A549 (cell line): ENCODE results near the gene ADSL. TPM values are rescaled to one million over a fixed set of nuclear protein-coding genes. Genes with fewer than 3 reads are reported as not detected.

ENCODE experiments used
- ATAC-seq, 2 experiments: fragments of 200-7000 bp in 1 of 2; fragments of >200 bp in 1 of 2; cut with Nextera tagmentation in 1 of 2; cut with Tn5 transposase in 1 of 2; 3 replicates each; pipeline versions ENCODE4 v1.8.0 to v1.9.1; 2018 to 2020; ENCODE audit warnings: mild to moderate bottlenecking in 1 of 2, moderate library complexity in 1 of 2
- CTCF ChIA-PET: fragments of 300-600 bp; sonication (Branson Sonifier 250); formaldehyde crosslinking; extraction: SDS; loops from one replicate; lab custom pipeline; 2021; ENCODE audit warnings: antibody characterized with exemption, inconsistent platforms; lab: Yijun Ruan, JAX
- POLR2A ChIA-PET: fragments of 350-600 bp; formaldehyde crosslinking; extraction: SDS; loops from one replicate; lab custom pipeline; 2021; ENCODE audit warnings: antibody characterized with exemption, inconsistent platforms; lab: Yijun Ruan, JAX
- DNase-seq, 2 experiments: peaks; one replicate each; pipeline versions ENCODE4 v3.0.0 to v3.0.0-alpha.2; 2011 to 2016; ENCODE audit warnings: low read depth in 1 of 2, low spot score in 1 of 2
- FAIRE-seq: peaks from 2 replicates; lab custom pipeline; 2011; peaks lifted over from hg19 to GRCh38; lab: Jason Lieb, UNC
- H3K27ac ChIP-seq, 2 experiments: fragments of >200 bp; sonication (Bioruptor Twin); formaldehyde crosslinking; 3 replicates each; pipeline ENCODE4 v1.5.1; 2016 to 2017
- H3K4me1 ChIP-seq: fragments of >200 bp; sonication (Bioruptor Twin); formaldehyde crosslinking; 3 replicates; pipeline ENCODE4 v1.6.1; 2016
- H3K4me2 ChIP-seq: fragments of >200 bp; sonication (Bioruptor Twin); formaldehyde crosslinking; 3 replicates; pipeline ENCODE4 v1.6.1; 2016
- H3K4me3 ChIP-seq: fragments of >200 bp; sonication (Bioruptor Twin); formaldehyde crosslinking; 3 replicates; pipeline ENCODE4 v1.5.1; 2016
- H3K9me3 ChIP-seq: fragments of >200 bp; sonication (Bioruptor Twin); formaldehyde crosslinking; 3 replicates; pipeline ENCODE4 v1.6.1; 2016
- ATOH8 ChIP-seq: fragments of 250-450 bp; sonication (Bioruptor Pico); IDR thresholded peaks from 2 replicates; pipeline ENCODE4 v1.5.0; 2020; ENCODE audit warnings: low read depth, mild to moderate bottlenecking, moderate library complexity
- CBX2 ChIP-seq: fragments of 200-600 bp; sonication (generic); IDR thresholded peaks from 2 replicates; pipeline ENCODE4 v1.6.1; 2016; ENCODE audit warnings: low read depth, mild to moderate bottlenecking, borderline replicate concordance
- E2F6 ChIP-seq: IDR thresholded peaks from 2 replicates; pipeline ENCODE4 v1.6.1; 2012; ENCODE audit warnings: low read depth, borderline replicate concordance
- EP300 ChIP-seq, 2 experiments: fragments of >200 bp; sonication (Bioruptor Twin); formaldehyde crosslinking; IDR thresholded peaks; 2 replicates in 1 of 2; 3 replicates in 1 of 2; pipeline ENCODE4 v1.6.1; 2016 to 2017
- ESRRA ChIP-seq: fragments of 150-350 bp; IDR thresholded peaks from 2 replicates; pipeline ENCODE4 v1.6.1; 2014; ENCODE audit warnings: mild to moderate bottlenecking, low read length, borderline replicate concordance
- FOSB ChIP-seq: fragments of 250-450 bp; sonication (Bioruptor Pico); IDR thresholded peaks from 2 replicates; pipeline ENCODE4 v1.5.0; 2020; ENCODE audit warnings: mild to moderate bottlenecking, moderate library complexity
- HOXA7 ChIP-seq: fragments of 250-450 bp; sonication (Bioruptor Pico); IDR thresholded peaks from 2 replicates; pipeline ENCODE4 v1.5.0; 2020; ENCODE audit warnings: mild to moderate bottlenecking, moderate library complexity
- HOXB5 ChIP-seq: fragments of 250-450 bp; sonication (Bioruptor Pico); IDR thresholded peaks from 2 replicates; pipeline ENCODE4 v1.5.0; 2020; ENCODE audit warnings: mild to moderate bottlenecking, moderate library complexity
- JUNB ChIP-seq: fragments of >200 bp; sonication (Bioruptor Twin); formaldehyde crosslinking; IDR thresholded peaks from 2 replicates; pipeline ENCODE4 v1.6.1; 2016
- MAFK ChIP-seq: fragments of 450-650 bp; IDR thresholded peaks from 2 replicates; pipeline ENCODE4 v1.6.1; 2014; ENCODE audit not compliant: partially characterized antibody
- MYC ChIP-seq: IDR thresholded peaks from 2 replicates; pipeline ENCODE4 v1.6.1; 2012; ENCODE audit warnings: mild to moderate bottlenecking, inconsistent platforms, low read length, improper control_type of control experiment, borderline replicate concordance
- NPAS2 ChIP-seq: fragments of 250-450 bp; sonication (Bioruptor Pico); IDR thresholded peaks from 2 replicates; pipeline ENCODE4 v1.8.0; 2022; ENCODE audit warnings: mild to moderate bottlenecking, moderate library complexity, borderline replicate concordance
- NR3C1 ChIP-seq: fragments of >200 bp; sonication (Bioruptor Twin); formaldehyde crosslinking; IDR thresholded peaks from 3 replicates; pipeline ENCODE4 v1.6.1; 2017
- PHF8 ChIP-seq: fragments of 200-600 bp; sonication (generic); IDR thresholded peaks from 2 replicates; pipeline ENCODE4 v1.6.1; 2016; ENCODE audit warnings: low read depth, mild to moderate bottlenecking, antibody characterized with exemption, moderate library complexity, borderline replicate concordance
- POLR2AphosphoS2 ChIP-seq: conservative IDR thresholded peaks from 2 replicates; pipeline ENCODE4 v1.6.1; 2012; ENCODE audit warnings: low read length, improper control_type of control experiment, inconsistent platforms
- RARB ChIP-seq: fragments of 250-450 bp; sonication (Bioruptor Pico); IDR thresholded peaks from 2 replicates; pipeline ENCODE4 v1.8.0; 2021; ENCODE audit warnings: mild to moderate bottlenecking, moderate library complexity
- RCOR1 ChIP-seq: fragments of 150-350 bp; IDR thresholded peaks from 2 replicates; pipeline ENCODE4 v1.6.1; 2014; ENCODE audit warnings: antibody characterized with exemption, low read length, low read depth
- REST ChIP-seq: fragments of 200-600 bp; sonication (generic); IDR thresholded peaks from 2 replicates; pipeline ENCODE4 v1.6.1; 2016; ENCODE audit warnings: antibody characterized with exemption, mild to moderate bottlenecking, moderate library complexity
- RFX5 ChIP-seq: fragments of 450-650 bp; IDR thresholded peaks from 2 replicates; pipeline ENCODE4 v1.7.1; 2014; ENCODE audit warnings: antibody characterized with exemption, mild to moderate bottlenecking, moderate library complexity
- ZSCAN20 ChIP-seq: fragments of 250-450 bp; sonication (Bioruptor Pico); IDR thresholded peaks from 2 replicates; pipeline ENCODE4 v1.8.0; 2022; ENCODE audit warnings: mild to moderate bottlenecking, moderate library complexity
- WGBS: methylation state at CpG from one replicate; pipeline ENCODE4 v1.1.6; 2017; ENCODE audit errors: missing lambda C conversion rate; 5-methylcytosine and 5-hydroxymethylcytosine counted together
- polyA plus RNA-seq, 4 experiments: library from polyadenylated mRNA; depleted of rRNA in 3 of 4; stranded (reverse); fragments of >200 nt; fragmentation: RNase III in 1 of 4; extraction: RNeasy Plus Mini Kit Qiagen cat#74134 plus additional on column Dnase treatment in 1 of 4; gene quantifications; 2 replicates in 3 of 4; 3 replicates in 1 of 4; pipeline ENCODE4 v1.2.3, GENCODE V29; 2011 to 2017
- TF ChIP-seq, protein P1 (sequence below): fragments of >200 bp; sonication (Bioruptor Twin); formaldehyde crosslinking; IDR thresholded peaks from 2 replicates; pipeline ENCODE4 v1.6.1; 2016
- TF ChIP-seq, protein P2 (sequence below): fragments of >200 bp; sonication (Bioruptor Twin); formaldehyde crosslinking; IDR thresholded peaks from 3 replicates; pipeline ENCODE4 v1.6.1; 2016

The ADSL gene
- polyA plus RNA-seq, 2 of the 4 experiments (the other 2 are of a cell fraction), result 85.6 to 126 TPM

GRCh38 chr22:40400159-40400558, 53.9 kb downstream of the ADSL start:
- no peak overlapping the region for H3K4me2 ChIP-seq
- ChIA-PET CTCF (no interaction called here), POLR2A (no interaction called here)
- H3K4me1 ChIP-seq, result no peaks in the 10 kb centered on the region
- 92% methylated on average over 15 of the region's 15 CpGs for WGBS
- DNase-seq (no peak), FAIRE-seq (no peak), ATAC-seq (no peak)
- H3K27ac ChIP-seq, result no peak overlapping the region
- H3K9me3 ChIP-seq, result no peaks in the 10 kb centered on the region
- TF ChIP-seq RCOR1 (no peak), ATOH8 (CRISPR knock-in tag) (no peak), E2F6 (no peak), REST (no peak), MYC (no peak), HOXB5 (no peak), MAFK (no peak), NPAS2 (CRISPR knock-in tag) (no peak), ESRRA (no peak), EP300 (IDR thresholded peaks at IDR 0.05) (no peak), RARB (CRISPR knock-in tag) (no peak), JUNB (no peak), RFX5 (no peak), PHF8 (no peak), NR3C1 (no peak)
- TF ChIP-seq, protein P1, sequence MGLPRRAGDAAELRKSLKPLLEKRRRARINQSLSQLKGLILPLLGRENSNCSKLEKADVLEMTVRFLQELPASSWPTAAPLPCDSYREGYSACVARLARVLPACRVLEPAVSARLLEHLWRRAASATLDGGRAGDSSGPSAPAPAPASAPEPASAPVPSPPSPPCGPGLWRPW, result no peak
- TF ChIP-seq, protein P2, sequence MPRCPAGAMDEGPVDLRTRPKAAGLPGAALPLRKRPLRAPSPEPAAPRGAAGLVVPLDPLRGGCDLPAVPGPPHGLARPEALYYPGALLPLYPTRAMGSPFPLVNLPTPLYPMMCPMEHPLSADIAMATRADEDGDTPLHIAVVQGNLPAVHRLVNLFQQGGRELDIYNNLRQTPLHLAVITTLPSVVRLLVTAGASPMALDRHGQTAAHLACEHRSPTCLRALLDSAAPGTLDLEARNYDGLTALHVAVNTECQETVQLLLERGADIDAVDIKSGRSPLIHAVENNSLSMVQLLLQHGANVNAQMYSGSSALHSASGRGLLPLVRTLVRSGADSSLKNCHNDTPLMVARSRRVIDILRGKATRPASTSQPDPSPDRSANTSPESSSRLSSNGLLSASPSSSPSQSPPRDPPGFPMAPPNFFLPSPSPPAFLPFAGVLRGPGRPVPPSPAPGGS, result no peak
- H3K4me3 ChIP-seq, result no peak overlapping the region

- POLR2A ChIA-PET, result no interaction called here
- H3K27ac ChIP-seq, result no peak overlapping the region
- no peak for FAIRE-seq
- DNase-seq, result no peak
- WGBS, result 92% methylated on average over 4 of the region's 4 CpGs
- no peak overlapping the region for H3K4me3 ChIP-seq
- ATAC-seq, result no peak
- no peaks in the 10 kb centered on the region for H3K9me3 ChIP-seq
- H3K4me1 ChIP-seq, result no peaks in the 10 kb centered on the region
- no peak overlapping the region for H3K4me2 ChIP-seq
- TF ChIP-seq POLR2AphosphoS2 (peak; percentile 66; the same call in 1 of the 2 replicates), HOXA7 (CRISPR knock-in tag) (no peak), ZSCAN20 (CRISPR knock-in tag) (no peak), FOSB (CRISPR knock-in tag) (no peak), CBX2 (no peak)
- CTCF ChIA-PET, result no interaction called here
Observed at GRCh38 chr22:40401532-40401931, 55.2 kb downstream of the ADSL start.
